ENCODE data around the gene TEX38. TPM values are rescaled to one million over a fixed set of nuclear protein-coding genes. Genes with fewer than 3 reads are reported as not detected.
"Not testable (repeated sequence)": the region's sequence is repeated elsewhere in the genome, so short reads cannot be mapped to it uniquely, and the experiment has no call there.

TEX38 gene
- polyA plus RNA-seq (ENCODE audit: insufficient read length in 12 of 12), result under 1 TPM in 4 of 12 donors, not detected in 8; 0.20 to 0.58 (median 0.35) TPM
- long read RNA-seq, donor 1, result 0 reads
- long read RNA-seq, donor 2, result 0 reads
- long read RNA-seq, donor 3, result 0 reads
- long read RNA-seq, donor 4, result 0 reads
- long read RNA-seq, donor 5, result 0 reads
- long read RNA-seq, donor 6, result 0 reads
- long read RNA-seq, donor 7, result 0 reads
- long read RNA-seq, donor 8, result 0 reads
- long read RNA-seq, donor 9, result 0 reads
- long read RNA-seq, donor 10, result 0 reads
- long read RNA-seq, donor 11, result 0 reads

GRCh38 chr1:46671554-46671953 lies at the start of gene TEX38:
TEX38 (plus strand) TSS chr1:46671854; CDS start chr1:46671935, 81 bp downstream.
- no peak for DNase-seq

GRCh38 chr1:46621930-46622329 lies 49.7 kb upstream of the TEX38 start:
- DNase-seq, result no peak

- DNase-seq, result no peak
Measured at GRCh38 chr1:46622344-46622743, 49.3 kb upstream of the TEX38 start.

GRCh38 chr1:46623743-46624644 lies 47.7 kb upstream of the TEX38 start:
- no peak for DNase-seq

GRCh38 chr1:46630719-46631118 lies 40.9 kb upstream of the TEX38 start:
- DNase-seq, result no peak

GRCh38 chr1:46635205-46635604 lies 36.4 kb upstream of the TEX38 start:
- DNase-seq, result no peak

GRCh38 chr1:46637444-46638083 lies 34.1 kb upstream of the TEX38 start:
- DNase-seq, result no peak

GRCh38 chr1:46638921-46639320 lies 32.7 kb upstream of the TEX38 start:
- DNase-seq, result no peak

- DNase-seq, result no peak
Measured at GRCh38 chr1:46639547-46639946, 32.1 kb upstream of the TEX38 start.

GRCh38 chr1:46642115-46642680 lies 29.5 kb upstream of the TEX38 start:
- no peak for DNase-seq

GRCh38 chr1:46643368-46643775 lies 28.3 kb upstream of the TEX38 start:
- no peak for DNase-seq

GRCh38 chr1:46645815-46646214 lies 25.8 kb upstream of the TEX38 start:
- DNase-seq, result no peak

GRCh38 chr1:46646331-46646730 lies 25.3 kb upstream of the TEX38 start:
- no peak for DNase-seq

- no peak for DNase-seq
Measured at GRCh38 chr1:46646844-46647243, 24.8 kb upstream of the TEX38 start.

GRCh38 chr1:46647611-46648010 lies 24.0 kb upstream of the TEX38 start:
- DNase-seq, result no peak

GRCh38 chr1:46649764-46650163 lies 21.9 kb upstream of the TEX38 start:
- no peak for DNase-seq

GRCh38 chr1:46650491-46650890 lies 21.2 kb upstream of the TEX38 start:
- no peak for DNase-seq

GRCh38 chr1:46651152-46651551 lies 20.5 kb upstream of the TEX38 start:
- DNase-seq, result not testable (repeated sequence)

- no peak for DNase-seq
Measured at GRCh38 chr1:46652321-46653100, 19.1 kb upstream of the TEX38 start.

GRCh38 chr1:46653405-46653958 lies 18.2 kb upstream of the TEX38 start:
- DNase-seq, result no peak

GRCh38 chr1:46654012-46654411 lies 17.6 kb upstream of the TEX38 start:
- no peak for DNase-seq

All from muscle of arm (tissue), 14 donors.